COLO829 (cell line): ENCODE data around the gene LFNG.

Experiments used
- DNase-seq: peaks from one replicate; pipeline ENCODE4 v3.0.0; 2012; ENCODE audit warnings: low spot score

LFNG gene

GRCh38 chr7:2572101-2572842 is 52.7 kb downstream of the LFNG start:
- no peak for DNase-seq

- no peak for DNase-seq
Measured at GRCh38 chr7:2573761-2574160, 54.2 kb downstream of the LFNG start.

- no peak for DNase-seq
Measured at GRCh38 chr7:2575046-2575732, 55.6 kb downstream of the LFNG start.

- no peak for DNase-seq
Measured at GRCh38 chr7:2575733-2576340, 56.3 kb downstream of the LFNG start.

GRCh38 chr7:2576742-2577491 is 57.3 kb downstream of the LFNG start:
- DNase-seq = no peak
